ENCODE data around the gene FBXW9. TPM values are rescaled to one million over a fixed set of nuclear protein-coding genes. Genes with fewer than 3 reads are reported as not detected.

Gene FBXW9
- total and polyA plus RNA-seq, 2 of the 4 experiments (the other 2 are of a cell fraction), result 9.5 to 14.2 TPM

DNA sequence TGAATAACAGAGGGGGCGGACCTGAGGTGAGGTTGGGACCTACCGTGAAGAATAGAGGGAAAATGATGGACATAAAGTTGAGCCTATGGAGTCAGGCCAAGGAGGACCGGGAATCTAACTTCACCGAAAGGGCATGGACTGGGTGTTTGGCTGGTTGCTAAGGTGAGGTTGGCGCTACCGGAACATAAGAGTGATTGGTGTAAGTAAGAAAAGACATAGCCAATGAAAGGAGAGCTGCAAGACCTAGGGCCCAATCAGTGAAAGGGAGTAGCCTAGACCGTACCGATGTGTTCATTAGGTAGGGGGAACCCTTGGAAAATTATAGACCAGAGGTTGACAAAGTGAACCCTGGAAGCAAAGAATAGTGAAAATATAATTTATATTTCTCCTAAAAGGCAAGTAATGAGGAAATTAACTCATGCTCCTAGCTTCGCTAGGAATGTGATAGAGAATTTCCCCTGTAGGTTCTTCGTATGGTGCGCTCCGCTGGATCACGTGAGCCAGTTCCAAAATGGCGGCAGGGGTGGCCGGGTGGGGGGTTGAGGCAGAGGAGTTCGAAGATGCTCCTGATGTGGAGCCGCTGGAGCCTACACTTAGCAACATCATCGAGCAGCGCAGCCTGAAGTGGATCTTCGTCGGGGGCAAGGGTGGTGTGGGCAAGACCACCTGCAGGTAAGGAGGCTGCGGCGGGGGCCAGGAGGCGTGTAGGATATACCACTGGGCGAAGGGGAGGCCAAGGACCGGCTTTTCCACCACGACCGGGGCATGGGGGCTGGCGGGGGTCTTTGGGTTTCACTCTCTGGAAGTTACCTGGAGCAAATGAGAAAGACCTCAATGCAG is 40.8 kb upstream of the FBXW9 start, which contains the start of gene GET3:
Gene GET3, plus strand, starts transcription at position 503 of the 840 bp plus-strand sequence. Its CDS starts 9 bp downstream, at position 512.
- H3K9me1 ChIP-seq (ENCODE audit: insufficient read depth, low read length), result peaks cover 11% of the 10 kb centered on the region
- H2BK120ac ChIP-seq (ENCODE audit: low read depth, low read length), result peak within 1 kb of the TSS; percentile 90
- peaks cover 9% of the 10 kb centered on the region for H3K36me3 ChIP-seq (ENCODE audit: control insufficient read depth, insufficient read depth, low read length)
- H4K91ac ChIP-seq (ENCODE audit: insufficient read depth, low read depth, low read length), result peak within 1 kb of the TSS; percentile 53
- peak within 1 kb of the TSS; percentile 88 for H4K5ac ChIP-seq (ENCODE audit: low read depth, low read length)
- peak within 1 kb of the TSS; percentile 90 for H2AK9ac ChIP-seq (replicated peaks; ENCODE audit: low read depth, low read length, poor library complexity)
- ATAC-seq (ENCODE audit: low read depth) (peak; percentile 86), DNase-seq (peak; percentile 100)
- peak within 1 kb of the TSS; percentile 78; the same call in 1 of the 2 replicates for H2BK20ac ChIP-seq (ENCODE audit: low read depth, low read length)
- H3K79me1 ChIP-seq (ENCODE audit: low read depth in 1 of 2, low read length in 2 of 2), result peaks cover 13 to 49% of the 10 kb centered on the region in 2 experiments
- H3K27me3 ChIP-seq (ENCODE audit: control insufficient read depth, insufficient read depth, low read length), result no peaks in the 10 kb centered on the region
- peak within 1 kb of the TSS; percentile 80 for H3K4me3 ChIP-seq (ENCODE audit: insufficient read depth, low read depth, low read length)
- CTCF ChIA-PET, result interaction anchor here (0.5 to 2.2 kb wide), 2 partner anchors 21 to 666 kb away, joined by 3 to 6 read pairs; no protein-coding TSS in a partner anchor
- in situ Hi-C loops (cut with MboI; ENCODE audit: low sequenced_read_pairs), result no loop called here
- H3K14ac ChIP-seq (replicated peaks; ENCODE audit: low read depth, low read length), result peak within 1 kb of the TSS; percentile 82
- WGBS, 2 experiments (ENCODE audit: extremely low coverage in 2 of 2, insufficient read length in 1 of 2), result 0% methylated on average over 10 of the region's 29 CpGs; no CpG with 5 or more reads in 1 of the 2 experiments
- no TSS peak for BruUV-seq (replicated peaks)
- peak within 1 kb of the TSS; percentile 70 to 96 for H4K8ac ChIP-seq (ENCODE audit: low read depth in 2 of 2, low read length in 2 of 2)
- H3K18ac ChIP-seq (ENCODE audit: low read depth, low read length), result no peak within 1 kb of the TSS
- peak within 1 kb of the TSS; percentile 87 for H2BK5ac ChIP-seq (ENCODE audit: low read depth, low read length, poor library complexity, severe bottlenecking)
- H3K4me2 ChIP-seq (ENCODE audit: low read depth, low read length), result peak within 1 kb of the TSS; percentile 92
- peak within 1 kb of the TSS; percentile 77 for H3K9ac ChIP-seq (ENCODE audit: low read depth, low read length)
- H3K56ac ChIP-seq (ENCODE audit: extremely low read depth, insufficient read depth, low read length), result peak within 1 kb of the TSS; percentile 83
- dilution Hi-C loops (cut with HindIII; ENCODE audit: low sequenced_read_pairs, unreplicated experiment), result no loop called here
- no peaks in the 10 kb centered on the region for H3K9me3 ChIP-seq (ENCODE audit: control insufficient read depth, insufficient read depth, low read length)
- POLR2A ChIA-PET (ENCODE audit: unreplicated experiment), result interaction anchor here (0.5 kb wide), 1 partner anchor 87 kb away, joined by 3 read pairs; no protein-coding TSS in a partner anchor
- H3K23ac ChIP-seq (ENCODE audit: low read depth, low read length), result peak within 1 kb of the TSS; percentile 32; the same call in 1 of the 2 replicates
- H2AFZ ChIP-seq (replicated peaks; ENCODE audit: low read length, poor library complexity), result peak within 1 kb of the TSS; percentile 97
- H4K20me1 ChIP-seq (ENCODE audit: insufficient read depth, low read length), result peaks cover 17% of the 10 kb centered on the region
- peak within 1 kb of the TSS; percentile 86 for H3K4ac ChIP-seq (ENCODE audit: low read depth, low read length)
- H2AK5ac ChIP-seq (ENCODE audit: low read depth, low read length), result peak within 1 kb of the TSS; percentile 91
- peak; percentile 71 for TF ChIP-seq MAZ (IDR thresholded peaks at IDR 0.05; ENCODE audit: borderline replicate concordance, low read depth, low read length)
- TF ChIP-seq, protein P1, sequence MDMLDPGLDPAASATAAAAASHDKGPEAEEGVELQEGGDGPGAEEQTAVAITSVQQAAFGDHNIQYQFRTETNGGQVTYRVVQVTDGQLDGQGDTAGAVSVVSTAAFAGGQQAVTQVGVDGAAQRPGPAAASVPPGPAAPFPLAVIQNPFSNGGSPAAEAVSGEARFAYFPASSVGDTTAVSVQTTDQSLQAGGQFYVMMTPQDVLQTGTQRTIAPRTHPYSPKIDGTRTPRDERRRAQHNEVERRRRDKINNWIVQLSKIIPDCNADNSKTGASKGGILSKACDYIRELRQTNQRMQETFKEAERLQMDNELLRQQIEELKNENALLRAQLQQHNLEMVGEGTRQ (IDR thresholded peaks at IDR 0.05; ENCODE audit: low read depth, low read length), result peak; percentile 98
- TF ChIP-seq CEBPB (IDR thresholded peaks at IDR 0.05; ENCODE audit: low read depth, low read length), result no peak
- no peak for TF ChIP-seq NFE2L2 (IDR thresholded peaks at IDR 0.05; ENCODE audit: low read depth, low read length)
- peak; percentile 85 for TF ChIP-seq POLR2A (IDR thresholded peaks at IDR 0.05; ENCODE audit: low read depth, low read length)
- no peak for TF ChIP-seq RFX5 (IDR thresholded peaks at IDR 0.05; ENCODE audit: low read depth, low read length)
- TF ChIP-seq FOS (IDR thresholded peaks at IDR 0.05; ENCODE audit: low read depth, low read length), result peak; percentile 46; the same call in 1 of the 2 replicates
- TF ChIP-seq CHD1 (IDR thresholded peaks at IDR 0.05; ENCODE audit: low read depth, low read length), result peak; percentile 96; the same call in 1 of the 2 replicates
- TF ChIP-seq SMC3 (IDR thresholded peaks at IDR 0.05; ENCODE audit: low read depth, low read length), result no peak
- peak; percentile 98 for TF ChIP-seq BHLHE40 (IDR thresholded peaks at IDR 0.05; ENCODE audit: low read depth, low read length)
- peak; percentile 48; the same call in 1 of the 2 replicates for TF ChIP-seq MXI1 (IDR thresholded peaks at IDR 0.05; ENCODE audit: borderline replicate concordance, low read depth, low read length)
- intact Hi-C loops (cut with micrococcal nuclease), result no loop called here
- H3K27ac ChIP-seq (ENCODE audit: insufficient read depth, low read length), result peak within 1 kb of the TSS; percentile 75
- H3K4me1 ChIP-seq (ENCODE audit: control insufficient read depth, insufficient read depth, low read length), result peaks cover 9% of the 10 kb centered on the region
- H2BK15ac ChIP-seq (ENCODE audit: low read depth, low read length), result no peak within 1 kb of the TSS

Measured in IMR-90 (cell line).